CD14-positive monocyte (primary cell): ENCODE data around the gene DEPDC5. TPM values are rescaled to one million over a fixed set of nuclear protein-coding genes. Genes with fewer than 3 reads are reported as not detected.

Experiments
- DNase-seq, 3 donors: peaks; one replicate each; pipeline ENCODE4 v3.0.0-alpha.2; 2011 to 2022
- H2AFZ ChIP-seq: 2 replicates; pipeline ENCODE4 v1.6.0; 2012; ENCODE audit warnings: mild to moderate bottlenecking, low read depth, low read length, inconsistent platforms; ENCODE audit not compliant: insufficient read depth, poor library complexity, severe bottlenecking
- H3K27ac ChIP-seq, 2 donors: 1 replicate in 1 of 2; 2 replicates in 1 of 2; pipeline ENCODE4 v1.5.1; 2012 to 2013; ENCODE audit warnings: low read length in 2 of 2, control low read depth in 1 of 2, inconsistent platforms in 1 of 2, low read depth in 1 of 2, mild to moderate bottlenecking in 1 of 2
- H3K27me3 ChIP-seq, 2 donors: one replicate each; pipeline versions ENCODE4 v1.6.0 to v1.6.1; 2011 to 2013; ENCODE audit warnings: low read length in 2 of 2; ENCODE audit not compliant: control insufficient read depth in 2 of 2, insufficient read depth in 2 of 2
- H3K36me3 ChIP-seq, 2 donors: replicated peaks in 1 of 2; 1 replicate in 1 of 2; 2 replicates in 1 of 2; pipeline versions ENCODE4 v1.5.1 to v1.6.1; 2012 to 2013; ENCODE audit warnings: low read length in 2 of 2, control low read depth in 1 of 2, inconsistent platforms in 1 of 2, mild to moderate bottlenecking in 1 of 2; ENCODE audit not compliant: insufficient read depth in 2 of 2, control insufficient read depth in 1 of 2
- H3K4me1 ChIP-seq, 2 donors: 1 replicate in 1 of 2; 2 replicates in 1 of 2; pipeline versions ENCODE4 v1.5.1 to v1.6.1; 2012 to 2013; ENCODE audit warnings: low read length in 2 of 2, control low read depth in 1 of 2, inconsistent platforms in 1 of 2, mild to moderate bottlenecking in 1 of 2, moderate library complexity in 1 of 2; ENCODE audit not compliant: insufficient read depth in 2 of 2, control insufficient read depth in 1 of 2
- H3K4me2 ChIP-seq: replicated peaks from 2 replicates; pipeline ENCODE3; 2012; ENCODE audit warnings: low read length, moderate library complexity, mild to moderate bottlenecking; ENCODE audit not compliant: poor library complexity, severe bottlenecking; ENCODE audit errors: extremely low read depth
- H3K4me3 ChIP-seq, 3 experiments: fragments of 200-600 bp in 1 of 3; sonication (generic) in 1 of 3; replicated peaks in 1 of 3; 1 replicate in 2 of 3; 2 replicates in 1 of 3; pipeline ENCODE4 v1.5.1; 2011 to 2013; ENCODE audit warnings: low read length in 3 of 3, mild to moderate bottlenecking in 3 of 3, control low read depth in 2 of 3, low read depth in 2 of 3, inconsistent platforms in 1 of 3, moderate library complexity in 1 of 3
- H3K79me2 ChIP-seq: 2 replicates; pipeline ENCODE4 v1.6.0; 2012; ENCODE audit warnings: mild to moderate bottlenecking, control low read depth, inconsistent platforms, low read length, moderate library complexity; ENCODE audit not compliant: insufficient read depth
- H3K9ac ChIP-seq: 2 replicates; pipeline ENCODE4 v1.6.0; 2017; ENCODE audit warnings: low read length, mild to moderate bottlenecking; ENCODE audit not compliant: insufficient read depth, poor library complexity, severe bottlenecking
- H3K9me3 ChIP-seq, 2 donors: replicated peaks in 1 of 2; 1 replicate in 1 of 2; 2 replicates in 1 of 2; pipeline versions ENCODE4 v1.5.1 to v1.6.1; 2012 to 2013; ENCODE audit warnings: low read length in 2 of 2, control low read depth in 1 of 2; ENCODE audit not compliant: control insufficient read depth in 1 of 2, insufficient read depth in 1 of 2
- H4K20me1 ChIP-seq: 2 replicates; pipeline ENCODE4 v1.6.0; 2012; ENCODE audit warnings: mild to moderate bottlenecking, low read length, control low read depth, moderate library complexity; ENCODE audit not compliant: insufficient read depth
- H3K27ac Mint-ChIP-seq, 7 donors: one replicate each; pipeline ENCODE4 v1.8.0; 2020; ENCODE audit warnings: mild to moderate bottlenecking in 7 of 7, mixed read lengths in 7 of 7, moderate library complexity in 6 of 7, inconsistent platforms in 2 of 7
- H3K27me3 Mint-ChIP-seq, 3 donors: one replicate each; pipeline ENCODE4 v1.8.0; 2021 to 2022; ENCODE audit warnings: low read depth in 3 of 3, mild to moderate bottlenecking in 3 of 3, mixed read lengths in 3 of 3, moderate library complexity in 3 of 3, inconsistent platforms in 1 of 3
- H3K36me3 Mint-ChIP-seq, 2 donors: one replicate each; pipeline ENCODE4 v1.8.0; 2020; ENCODE audit warnings: mixed read lengths in 2 of 2, inconsistent platforms in 1 of 2, mild to moderate bottlenecking in 1 of 2
- H3K4me1 Mint-ChIP-seq: one replicate; pipeline ENCODE4 v1.8.0; 2020; ENCODE audit warnings: mild to moderate bottlenecking, mixed read lengths
- H3K4me3 Mint-ChIP-seq, 2 donors: one replicate each; pipeline ENCODE4 v1.8.0; 2020; ENCODE audit warnings: mild to moderate bottlenecking in 2 of 2, mixed read lengths in 2 of 2, moderate library complexity in 1 of 2
- H3K9me3 Mint-ChIP-seq, 7 donors: one replicate each; pipeline ENCODE4 v1.8.0; 2020 to 2022; ENCODE audit warnings: mixed read lengths in 7 of 7, mild to moderate bottlenecking in 6 of 7, moderate library complexity in 6 of 7, inconsistent platforms in 2 of 7
- CTCF ChIP-seq: fragments of 200-600 bp; IDR thresholded peaks from one replicate; pipeline ENCODE4 v1.8.0; 2022; ENCODE audit warnings: antibody characterized with exemption, mild to moderate bottlenecking
- WGBS: methylation state at CpG from one replicate; pipeline ENCODE4 v1.1.5; 2013; ENCODE audit warnings: missing lambda C conversion rate; ENCODE audit not compliant: insufficient coverage; 5-methylcytosine and 5-hydroxymethylcytosine counted together
- intact Hi-C, 2 donors: fragments of 100-400 bp; cut with micrococcal nuclease; formaldehyde crosslinking; loops; one replicate each; pipeline versions ENCODE4 v1.15.0 to v1.15.1; 2023
- polyA plus RNA-seq, 3 donors: library from polyadenylated mRNA; depleted of rRNA in 1 of 3; unstranded in 2 of 3; stranded (reverse) in 1 of 3; fragments of 300-500 nt in 2 of 3; fragments of >200 nt in 1 of 3; fragmentation: Illumina TruSeq in 2 of 3; gene quantifications; 1 replicate in 2 of 3; 2 replicates in 1 of 3; pipeline ENCODE4 v1.2.3, GENCODE V29; 2012 to 2021

The DEPDC5 gene
- polyA plus RNA-seq, 3 donors = 2.2 to 19.5 (median 4.1) TPM

- peaks cover 23 to 45% of the 10 kb centered on the region in 2 donors for H3K36me3 ChIP-seq
- no peak overlapping the region for H3K9ac ChIP-seq
- peaks cover 21 to 46% of the 10 kb centered on the region in 2 donors for H3K36me3 Mint-ChIP-seq
- peak; percentile 10 to 47 (median 31) for DNase-seq
- no peak overlapping the region for H3K4me3 Mint-ChIP-seq
- no peaks in the 10 kb centered on the region for H3K27me3 ChIP-seq
- H3K4me1 ChIP-seq = peaks cover 32 to 33% of the 10 kb centered on the region in 2 donors
- H3K27ac Mint-ChIP-seq = peak overlapping the region; percentile 85 to 94 (median 89)
- peaks cover 99% of the 10 kb centered on the region for H3K79me2 ChIP-seq
- no peaks in the 10 kb centered on the region for H3K9me3 ChIP-seq
- intact Hi-C loops = no loop called here
- peaks cover 84% of the 10 kb centered on the region for H4K20me1 ChIP-seq
- peaks cover 0 to 3% (median 0%) of the 10 kb centered on the region in 3 donors for H3K27me3 Mint-ChIP-seq
- H3K9me3 Mint-ChIP-seq = peaks cover 0 to 2% (median 0%) of the 10 kb centered on the region in 7 donors
- H3K4me3 ChIP-seq = no peak overlapping the region
- H3K27ac ChIP-seq = peak overlapping the region; percentile 13 to 69
- peak overlapping the region; percentile 36 for H3K4me2 ChIP-seq
- no peak for TF ChIP-seq CTCF
- H3K4me1 Mint-ChIP-seq = peaks cover 48% of the 10 kb centered on the region
- no peak overlapping the region for H2AFZ ChIP-seq
- WGBS = no CpG with 5 or more reads among the region's 3 CpGs
Measured at GRCh38 chr22:31742115-31742514, 11.7 kb upstream of the DEPDC5 start.

GRCh38 chr22:31742682-31743081, 11.1 kb upstream of the DEPDC5 start:
- Mint-ChIP-seq H3K4me1 (peaks cover 51% of the 10 kb centered on the region), H3K27me3 (peaks cover 0 to 3% (median 0%) of the 10 kb centered on the region in 3 donors), H3K4me3 (no peak overlapping the region), H3K36me3 (peaks cover 25 to 46% of the 10 kb centered on the region in 2 donors), H3K9me3 (peaks cover 0 to 2% (median 0%) of the 10 kb centered on the region in 7 donors), H3K27ac (peak overlapping the region; percentile 81 to 93 (median 88))
- WGBS = no CpG with 5 or more reads among the region's 2 CpGs
- DNase-seq = no peak
- Histone ChIP-seq H3K4me2 (no peak overlapping the region), H2AFZ (no peak overlapping the region), H4K20me1 (peaks cover 78% of the 10 kb centered on the region), H3K4me1 (peaks cover 33 to 36% of the 10 kb centered on the region in 2 donors), H3K79me2 (peaks cover 99% of the 10 kb centered on the region), H3K27ac (peak overlapping the region in 1 of 2 donors; percentile 69), H3K36me3 (peaks cover 21 to 41% of the 10 kb centered on the region in 2 donors), H3K9me3 (no peaks in the 10 kb centered on the region), H3K27me3 (no peaks in the 10 kb centered on the region), H3K4me3 (no peak overlapping the region), H3K9ac (no peak overlapping the region)
- TF ChIP-seq CTCF = no peak
- intact Hi-C loops = no loop called here
